Activated CD4-positive, CD25-positive, alpha-beta regulatory T cell treated with anti-CD3 and anti-CD28 coated beads, Interleukin-2, amount 50 U/mL, for 24 hours (primary cell): ENCODE results near the gene UBL7.
"Not testable (repeated sequence)": the region's sequence is repeated elsewhere in the genome, so short reads cannot be mapped to it uniquely, and the experiment has no call there.

Experiments used
- ATAC-seq, 2 donors: fragments of 150-1000 bp; cut with Tn5 transposase; one replicate each; pipeline ENCODE4 v1.10.0; 2021; ENCODE audit warnings: mild to moderate bottlenecking in 1 of 2, moderate library complexity in 1 of 2

UBL7 gene, protein sequence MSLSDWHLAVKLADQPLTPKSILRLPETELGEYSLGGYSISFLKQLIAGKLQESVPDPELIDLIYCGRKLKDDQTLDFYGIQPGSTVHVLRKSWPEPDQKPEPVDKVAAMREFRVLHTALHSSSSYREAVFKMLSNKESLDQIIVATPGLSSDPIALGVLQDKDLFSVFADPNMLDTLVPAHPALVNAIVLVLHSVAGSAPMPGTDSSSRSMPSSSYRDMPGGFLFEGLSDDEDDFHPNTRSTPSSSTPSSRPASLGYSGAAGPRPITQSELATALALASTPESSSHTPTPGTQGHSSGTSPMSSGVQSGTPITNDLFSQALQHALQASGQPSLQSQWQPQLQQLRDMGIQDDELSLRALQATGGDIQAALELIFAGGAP

DNA sequence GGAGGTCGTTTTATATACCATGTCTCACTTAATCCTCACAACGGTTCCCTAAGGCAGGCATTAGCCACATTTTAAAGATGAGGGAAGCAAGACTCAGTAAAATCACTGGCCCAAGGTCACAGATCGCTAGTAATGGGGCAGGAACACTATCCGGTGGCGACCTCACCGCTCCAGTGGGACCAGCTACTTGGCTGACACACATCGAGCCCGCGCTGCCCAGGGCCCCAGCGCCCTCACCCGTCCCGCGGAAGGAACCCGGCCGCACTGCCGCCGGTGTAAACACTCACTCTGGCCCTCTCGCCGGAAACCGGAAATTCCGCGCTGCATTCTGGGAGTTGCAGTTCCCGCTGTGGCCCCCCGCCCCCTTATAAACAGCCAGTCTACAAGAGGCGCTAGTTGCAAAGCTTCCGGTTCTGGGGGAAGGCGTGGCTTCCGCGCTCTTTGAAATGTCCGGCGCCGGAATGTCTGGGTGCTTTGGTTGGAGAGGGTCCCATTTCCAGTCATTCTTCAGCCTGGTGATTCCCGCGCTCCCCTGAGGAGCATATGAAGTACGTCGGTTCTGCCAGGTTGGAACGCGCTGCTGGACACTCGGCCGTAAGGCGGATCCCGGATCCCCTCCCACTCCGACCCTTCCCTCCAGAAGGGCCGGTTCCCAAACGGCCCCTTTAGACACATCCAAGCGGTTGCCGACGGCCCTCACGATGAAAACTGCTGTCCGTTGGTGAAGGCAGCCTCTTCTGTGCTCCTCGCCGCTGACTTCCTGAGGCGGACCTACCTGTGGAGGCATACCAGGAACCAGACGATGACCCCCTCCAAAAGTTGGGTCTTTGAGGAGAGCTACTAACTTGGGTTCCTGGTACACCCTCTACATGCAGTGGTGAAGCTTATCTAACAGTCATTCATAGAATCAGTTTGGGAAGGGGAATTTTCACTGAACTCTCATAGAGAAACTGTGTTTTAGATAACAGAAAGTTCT, at the start of gene UBL7:
Gene UBL7, minus strand, starts transcription at position 290 of the 976 bp plus-strand sequence. CDS start 2,293 bp downstream, outside the sequence.
- peak; percentile 98 for ATAC-seq

DNA sequence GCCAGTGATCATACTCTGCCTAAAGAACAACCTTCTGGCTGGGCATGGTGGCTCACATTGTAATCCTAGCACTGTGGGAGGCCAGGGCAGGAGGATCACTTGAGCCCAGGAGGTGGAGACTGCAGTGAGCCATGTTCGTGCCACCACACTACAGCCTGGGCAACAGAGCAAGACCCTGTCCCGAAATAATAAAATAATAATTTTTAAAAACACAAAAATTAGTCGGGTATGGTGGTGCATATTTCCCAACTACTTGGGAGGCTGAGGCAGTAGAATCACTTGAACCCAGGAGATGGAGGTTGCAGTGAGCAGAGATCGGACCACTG, 45.5 kb upstream of the UBL7 start:
- ATAC-seq: no peak

DNA sequence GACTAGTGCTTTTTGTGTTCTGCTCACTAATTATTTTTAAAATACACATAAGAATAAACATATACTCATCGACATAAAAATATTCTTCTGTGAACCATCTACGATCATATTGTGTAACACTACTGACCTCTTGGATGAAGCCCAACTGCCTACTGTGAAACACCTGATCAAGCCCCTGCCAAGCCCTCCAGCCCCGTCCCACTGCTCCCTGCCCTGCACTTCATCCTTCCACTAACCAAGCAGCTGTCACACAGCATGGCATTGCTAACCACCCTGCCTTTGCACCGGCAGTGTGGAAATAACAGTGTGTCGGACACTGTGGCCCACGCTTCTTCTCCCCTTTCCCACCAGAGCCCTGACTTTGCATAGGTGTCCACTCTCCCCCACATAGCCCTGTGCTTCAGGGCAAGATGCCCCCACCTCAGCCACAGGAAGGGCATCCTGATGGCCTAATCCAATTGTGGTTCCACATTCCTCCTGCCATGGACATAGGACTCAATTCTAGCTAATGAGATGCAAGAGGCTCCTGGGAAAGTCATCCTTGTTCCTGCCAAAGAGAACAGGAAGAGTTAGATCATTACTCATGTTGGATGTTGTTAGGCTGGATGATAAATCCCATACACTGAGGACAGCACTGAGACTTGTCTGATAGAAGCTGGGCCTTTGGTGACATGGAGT, 45.0 kb upstream of the UBL7 start:
- ATAC-seq: no peak

DNA sequence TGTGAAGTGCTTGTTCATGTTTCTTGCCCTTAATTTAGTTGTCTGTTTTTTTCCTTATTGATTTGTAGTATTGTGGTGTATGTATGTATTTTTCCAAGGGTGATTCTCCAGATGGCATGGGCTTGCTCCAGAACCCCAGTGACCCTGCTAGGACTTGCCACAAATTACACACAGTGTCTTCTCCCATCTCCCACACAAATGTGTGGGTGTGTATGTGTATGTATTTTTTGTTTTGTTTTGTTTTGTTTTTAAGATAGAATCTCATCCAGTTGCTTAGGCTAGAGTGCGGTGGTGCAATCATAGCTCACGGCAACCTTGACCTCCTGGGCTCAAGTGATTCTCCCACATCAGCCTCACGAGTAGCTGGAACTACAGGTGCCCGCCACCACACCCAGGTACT, 43.9 kb upstream of the UBL7 start:
- ATAC-seq: no peak

DNA sequence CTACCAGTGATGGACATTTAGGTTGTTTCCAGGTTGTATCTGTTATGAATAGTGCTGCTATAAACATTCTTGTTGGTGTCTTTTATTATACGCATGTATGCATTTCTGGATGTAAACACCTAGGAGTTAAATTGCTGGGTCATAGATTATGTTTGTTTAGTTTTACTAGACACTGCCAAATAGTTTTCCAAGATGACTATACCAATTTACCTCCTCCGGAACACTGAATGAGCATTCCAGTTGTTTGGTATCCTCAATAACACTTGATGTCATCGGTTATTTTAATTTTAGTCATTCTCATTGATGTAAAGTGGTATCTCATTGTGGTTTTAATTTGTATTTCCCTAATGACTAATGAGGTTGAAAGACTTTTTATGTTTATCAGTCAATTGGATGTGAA, 43.5 kb upstream of the UBL7 start:
- ATAC-seq: no peak

DNA sequence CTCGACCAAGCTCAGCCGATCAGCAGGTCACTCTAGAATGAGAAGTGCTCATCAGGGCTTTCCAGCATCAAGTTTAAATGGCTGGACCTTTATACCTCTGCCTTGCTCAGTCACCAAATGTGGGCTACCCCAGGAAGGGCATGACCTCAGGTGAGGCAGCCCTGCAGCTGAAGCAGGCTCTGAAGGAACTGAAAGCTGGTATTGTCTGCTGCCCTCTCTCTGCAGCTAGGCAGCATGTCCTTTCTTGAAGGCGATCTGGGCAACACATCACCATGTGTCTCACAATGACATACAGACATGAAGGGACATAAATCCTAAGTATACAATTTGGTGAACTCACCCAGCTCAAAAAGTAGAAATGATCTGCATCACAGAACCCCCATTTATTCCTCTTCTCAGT, 41.3 kb upstream of the UBL7 start:
- no peak for ATAC-seq

DNA sequence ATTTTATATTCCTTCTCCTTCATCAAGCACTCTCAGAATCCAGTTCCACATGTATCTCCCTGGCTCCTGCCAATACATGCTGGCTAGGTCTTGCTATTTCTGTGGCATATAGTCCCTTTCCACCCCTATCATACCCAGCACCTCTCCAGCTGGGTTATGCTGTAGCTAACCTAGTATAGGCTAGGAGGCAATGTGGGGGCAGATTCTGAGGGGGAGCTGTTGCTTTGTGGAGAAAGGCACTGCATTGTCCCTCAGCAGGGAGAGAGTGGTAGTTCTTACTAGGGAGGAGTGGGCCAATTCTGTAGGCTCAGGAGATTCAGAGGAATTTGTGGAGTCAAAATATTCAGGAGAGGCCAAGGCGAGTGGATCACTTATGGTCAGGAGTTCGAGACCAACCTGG, 39.4 kb upstream of the UBL7 start:
- no peak for ATAC-seq

DNA sequence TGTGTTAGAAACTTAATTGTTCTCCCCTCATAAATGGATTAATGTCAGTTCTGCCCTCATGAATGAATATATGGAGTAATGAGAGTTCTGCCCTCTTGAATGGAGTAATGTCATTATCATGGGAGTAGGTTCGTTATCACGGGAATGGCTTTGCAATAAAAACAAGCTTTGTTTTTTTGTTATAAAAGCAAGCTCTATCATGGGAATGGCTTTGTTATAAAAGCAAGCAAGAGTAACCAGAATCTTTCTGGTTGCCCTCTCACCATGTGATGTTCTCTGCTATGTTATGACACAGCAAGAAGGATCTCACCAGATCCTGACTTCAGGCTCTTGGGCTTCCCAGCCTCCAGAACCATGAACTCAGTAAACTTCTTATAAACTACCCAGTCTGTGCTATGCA, 38.4 kb upstream of the UBL7 start:
- no peak for ATAC-seq

DNA sequence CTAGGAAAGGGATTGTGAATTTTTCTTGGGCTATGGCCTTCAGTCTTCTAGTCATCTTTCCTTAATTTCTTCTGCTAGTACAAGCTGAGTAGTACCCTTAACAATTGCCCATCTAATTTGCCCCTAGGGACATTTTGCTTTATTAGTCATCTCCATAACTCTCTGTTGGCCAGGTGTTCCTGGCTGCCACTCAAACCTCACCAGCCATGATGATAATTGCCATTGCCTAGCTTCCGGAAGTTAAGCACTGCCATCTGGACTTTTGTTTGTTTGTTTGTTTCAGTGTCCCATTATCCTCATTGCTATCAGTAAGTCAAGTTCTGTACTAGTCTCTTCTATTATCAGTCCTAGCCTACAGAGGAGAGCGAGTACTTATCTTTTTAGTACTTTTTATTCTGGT, 36.6 kb upstream of the UBL7 start:
- ATAC-seq: no peak

DNA sequence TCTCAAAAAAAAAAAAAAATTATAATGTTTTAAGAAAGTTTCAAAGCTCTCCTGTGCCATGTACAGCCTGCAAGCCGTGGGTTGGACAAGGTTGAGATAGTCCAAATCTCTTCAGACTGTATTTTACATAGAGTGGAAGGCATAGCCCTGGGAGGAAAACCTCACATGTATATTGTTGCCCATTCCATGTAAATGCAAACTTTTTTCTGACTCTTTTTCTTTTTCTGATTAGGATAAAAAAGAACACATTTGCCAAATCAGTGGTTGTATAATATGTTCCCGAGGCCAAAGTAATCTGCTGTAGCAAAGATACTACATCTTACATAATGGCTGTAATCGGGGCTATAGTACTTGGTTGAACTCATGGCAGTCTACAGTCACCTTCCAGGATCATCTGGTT, 35.7 kb upstream of the UBL7 start:
- ATAC-seq: no peak

DNA sequence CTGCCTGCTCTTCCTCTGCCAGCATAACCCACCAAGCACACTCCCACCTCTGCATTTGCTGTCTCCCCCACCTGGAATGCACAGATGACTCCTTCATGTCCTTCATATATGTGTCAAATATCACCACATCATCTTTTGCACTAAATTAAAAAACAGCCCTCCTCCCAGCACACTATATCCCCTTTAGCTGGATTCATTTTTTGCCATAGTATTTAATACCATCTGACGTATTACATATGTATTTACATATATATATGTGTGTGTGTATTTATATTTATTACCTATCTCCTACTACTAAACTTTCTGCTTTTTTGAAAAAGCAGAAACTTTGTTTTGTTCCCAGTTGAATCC, 29.4 kb upstream of the UBL7 start:
- ATAC-seq: no peak

DNA sequence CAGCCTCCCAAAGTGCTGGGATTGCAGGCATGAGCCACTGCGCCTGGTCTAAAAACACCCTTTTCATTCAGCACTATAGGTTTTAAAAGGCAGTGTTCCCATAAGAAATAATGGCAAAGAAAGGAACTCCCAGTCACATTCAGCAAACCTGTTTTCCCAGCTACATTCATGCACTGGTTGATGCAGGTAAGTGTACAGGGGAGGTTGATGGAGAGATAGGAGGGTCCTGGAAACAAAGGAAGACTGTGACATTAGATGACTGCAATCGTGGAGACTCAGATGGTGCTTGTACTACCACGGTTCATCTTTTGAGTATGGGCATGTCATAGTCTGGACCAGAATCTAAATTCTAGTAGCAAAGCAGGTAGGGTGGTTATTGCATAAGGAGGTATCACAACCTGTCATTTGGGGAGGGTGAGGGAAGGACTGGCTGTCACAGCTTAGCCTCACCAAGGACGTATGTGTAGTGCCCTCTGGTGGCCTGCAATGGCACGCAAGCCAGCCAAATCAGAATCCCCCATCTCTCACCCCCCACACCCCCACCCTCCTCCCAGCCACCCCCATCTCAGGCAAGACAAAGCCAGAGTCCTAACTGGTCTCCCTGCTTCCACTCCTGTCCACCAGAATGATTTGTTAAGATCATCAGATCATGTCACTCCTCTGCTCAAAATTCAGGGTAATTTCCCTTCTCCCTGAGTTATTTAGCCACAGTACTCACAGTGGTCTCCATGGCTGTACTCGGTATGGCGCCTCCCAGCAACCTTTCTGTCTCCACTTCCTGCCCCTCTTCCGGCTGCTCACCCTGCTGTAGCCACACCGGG, 28.8 kb upstream of the UBL7 start:
- peak; percentile 91 to 92 for ATAC-seq

DNA sequence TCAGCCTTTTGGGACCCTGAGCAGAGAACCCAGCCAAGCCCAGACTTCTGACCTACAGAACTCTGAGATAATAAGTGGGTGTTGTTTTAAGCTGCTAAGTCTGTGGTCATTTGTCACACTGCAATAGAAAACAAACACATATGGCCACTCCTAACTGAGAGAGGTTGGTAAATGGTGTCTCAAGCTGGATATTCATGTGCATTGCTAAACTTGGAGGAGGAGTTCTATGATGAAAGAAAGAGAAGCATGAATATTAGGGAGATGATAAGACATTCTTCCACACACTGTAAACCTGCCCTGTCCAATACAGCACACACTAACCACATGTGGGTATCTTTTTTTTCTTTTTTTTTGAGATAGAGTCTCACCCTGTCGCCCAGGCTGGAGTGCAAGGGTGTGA, 27.8 kb upstream of the UBL7 start:
- ATAC-seq: no peak

DNA sequence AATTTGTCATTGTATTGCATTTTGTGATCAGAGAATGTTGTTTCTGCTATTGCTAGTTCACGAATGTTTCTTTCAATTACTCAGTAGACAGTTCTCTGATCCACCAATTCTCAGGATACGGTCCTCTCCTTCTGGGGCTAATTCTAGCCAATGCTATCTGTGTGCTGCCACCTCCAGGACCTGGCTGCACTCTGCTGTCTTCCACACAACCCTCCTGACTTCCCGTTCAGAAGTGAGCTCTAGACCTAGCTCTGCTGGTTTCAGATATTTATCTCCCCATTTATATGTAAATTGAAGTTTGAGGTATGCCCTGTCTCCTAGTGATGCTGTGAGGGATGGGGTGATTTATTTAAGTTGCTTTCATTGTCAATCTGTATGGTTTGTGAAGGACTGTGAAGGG, 21.7 kb upstream of the UBL7 start:
- no peak for ATAC-seq

DNA sequence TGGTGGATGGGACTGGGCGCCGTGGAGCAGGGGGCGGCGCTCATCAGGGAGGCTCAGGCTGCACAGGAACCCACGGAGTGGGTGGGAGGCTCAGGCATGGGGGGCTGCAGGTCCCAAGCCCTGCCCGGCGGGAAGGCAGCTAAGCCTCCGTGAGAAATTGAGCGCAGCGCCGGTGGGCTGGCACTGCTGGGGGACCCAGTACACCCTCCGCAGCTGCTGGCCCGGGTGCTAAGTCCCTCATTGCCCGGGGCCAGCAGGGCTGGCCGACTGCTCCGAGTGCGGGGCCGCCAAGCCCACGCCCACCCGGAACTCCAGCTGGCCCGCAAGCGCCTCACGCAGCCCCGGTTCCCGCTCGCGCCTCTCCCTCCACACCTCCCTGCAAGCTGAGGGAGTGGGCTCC, 19.4 kb upstream of the UBL7 start:
- not testable (repeated sequence) for ATAC-seq

DNA sequence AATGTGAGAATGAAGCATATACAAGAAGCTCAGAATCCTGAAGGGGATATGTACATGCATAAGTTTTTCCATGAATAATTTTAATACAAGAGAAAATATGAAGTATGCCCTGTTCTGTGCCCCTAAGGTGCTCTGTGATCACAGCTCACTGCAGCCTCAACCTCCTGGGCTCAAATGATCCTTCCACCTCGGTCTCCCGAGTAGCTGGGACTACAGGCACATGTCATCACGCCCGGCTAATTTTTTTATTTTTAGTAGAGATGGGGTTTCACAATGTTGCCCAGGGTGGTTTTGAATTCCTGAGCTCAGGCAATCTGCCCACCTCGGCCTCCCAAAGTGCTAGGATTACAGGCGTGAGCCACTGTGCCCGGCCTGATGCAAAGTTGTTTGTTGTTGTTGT, 10.7 kb upstream of the UBL7 start:
- not testable (repeated sequence) for ATAC-seq

DNA sequence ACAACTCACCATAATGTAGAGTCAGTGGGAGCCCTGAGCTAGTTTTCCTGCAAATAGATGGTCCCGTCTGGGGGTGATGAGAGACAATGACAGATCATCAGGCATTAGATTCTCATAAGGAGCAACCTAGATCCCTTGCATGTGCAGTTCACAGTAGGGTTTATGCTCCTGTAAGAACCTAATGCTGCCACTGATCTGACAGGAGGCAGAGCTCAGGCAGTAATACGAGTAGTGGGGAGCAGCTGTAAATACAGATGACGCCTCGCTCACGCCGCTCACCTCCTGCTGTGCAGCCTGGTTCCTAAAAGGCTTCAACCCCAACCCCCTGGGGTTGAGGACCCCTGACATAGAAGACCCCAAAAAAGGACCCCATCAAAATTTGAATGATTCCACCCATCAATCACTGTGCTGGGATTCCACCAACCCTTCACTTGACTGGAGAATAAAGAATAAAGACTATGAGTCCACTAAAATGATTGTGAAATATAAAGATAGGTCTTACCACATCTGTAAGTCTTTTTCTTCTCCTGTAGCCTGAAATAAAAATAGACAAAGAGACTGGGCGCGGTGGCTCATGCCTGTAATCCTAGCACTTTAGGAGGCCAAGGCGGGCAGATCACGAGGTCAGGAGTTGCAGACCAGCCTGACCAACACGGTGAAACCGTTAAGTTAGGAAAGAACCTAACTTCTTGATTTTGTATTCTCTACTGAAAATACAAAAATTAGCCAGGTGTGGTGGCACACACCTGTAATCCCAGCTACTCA, 9.9 kb upstream of the UBL7 start:
- no peak for ATAC-seq

DNA sequence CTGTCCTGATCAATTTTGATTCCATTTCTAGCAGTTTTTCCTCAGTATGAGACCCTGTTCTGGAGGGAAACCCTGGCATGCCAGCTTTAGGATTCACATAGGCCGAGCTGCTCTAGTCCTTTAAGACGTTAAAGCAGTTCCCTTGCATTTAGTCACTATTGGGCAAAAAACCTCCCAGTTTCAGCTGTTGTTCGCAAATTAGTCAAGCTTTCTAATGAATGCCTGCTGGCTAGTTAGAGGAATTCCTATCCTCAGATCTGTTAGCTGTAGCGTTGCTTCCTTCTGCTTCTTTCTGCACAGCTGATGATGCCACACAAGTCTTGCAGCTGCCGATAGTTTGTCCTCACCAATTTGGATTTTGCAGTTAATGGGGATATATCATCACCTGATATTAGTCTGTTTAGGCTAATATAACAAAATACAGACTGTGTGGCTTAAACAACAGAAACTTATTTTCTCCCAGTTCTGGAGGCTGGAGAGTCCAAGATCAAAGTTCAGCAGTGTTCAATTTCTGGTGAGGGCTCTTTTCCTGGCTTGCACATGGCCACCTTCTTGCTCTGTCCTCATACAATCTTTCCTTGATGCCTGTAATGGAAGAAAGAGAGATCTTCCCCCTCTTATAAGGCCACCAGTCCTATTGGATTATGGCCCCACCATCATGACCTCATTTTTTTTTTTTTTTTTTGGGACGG, 7.5 kb upstream of the UBL7 start:
- ATAC-seq: no peak

DNA sequence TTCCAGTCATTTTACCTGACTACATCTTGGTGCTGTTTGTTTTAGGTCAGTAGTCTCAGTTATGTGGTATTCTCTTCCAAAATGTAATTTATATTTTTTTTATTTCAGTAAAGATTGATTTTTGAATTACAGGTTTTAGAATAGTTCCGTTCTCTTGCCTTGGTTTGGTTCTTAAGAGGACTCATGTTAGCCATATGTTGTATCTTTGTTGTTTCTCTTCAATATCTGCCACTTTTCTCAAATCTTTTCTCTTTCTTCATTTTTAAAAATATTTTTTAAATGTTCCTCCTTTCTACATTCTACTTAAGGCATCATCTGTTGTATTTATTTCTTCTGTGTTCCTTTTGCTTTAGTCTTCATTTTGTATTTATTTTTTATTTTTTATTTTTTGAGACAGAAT, 5.6 kb upstream of the UBL7 start:
- ATAC-seq: no peak

DNA sequence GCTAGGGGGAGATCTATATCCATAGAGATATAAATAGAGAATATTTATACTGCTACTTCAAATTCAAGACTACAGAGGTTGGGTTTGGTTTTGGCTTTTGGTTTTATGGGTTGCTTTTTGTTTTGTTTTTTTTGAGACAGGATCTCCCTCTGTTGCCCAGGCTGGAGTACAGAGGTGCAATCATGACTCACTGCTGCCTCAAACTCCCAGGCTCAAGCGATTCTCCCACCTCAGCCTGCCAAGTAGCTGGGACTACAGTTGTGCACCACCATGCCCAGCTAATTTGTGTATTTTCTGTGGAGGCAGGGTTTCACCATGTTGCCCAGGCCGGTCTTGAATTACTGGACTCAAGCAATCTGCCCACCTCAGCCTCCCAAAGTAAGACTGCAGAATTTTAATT, 3.9 kb upstream of the UBL7 start:
- ATAC-seq: no peak

DNA sequence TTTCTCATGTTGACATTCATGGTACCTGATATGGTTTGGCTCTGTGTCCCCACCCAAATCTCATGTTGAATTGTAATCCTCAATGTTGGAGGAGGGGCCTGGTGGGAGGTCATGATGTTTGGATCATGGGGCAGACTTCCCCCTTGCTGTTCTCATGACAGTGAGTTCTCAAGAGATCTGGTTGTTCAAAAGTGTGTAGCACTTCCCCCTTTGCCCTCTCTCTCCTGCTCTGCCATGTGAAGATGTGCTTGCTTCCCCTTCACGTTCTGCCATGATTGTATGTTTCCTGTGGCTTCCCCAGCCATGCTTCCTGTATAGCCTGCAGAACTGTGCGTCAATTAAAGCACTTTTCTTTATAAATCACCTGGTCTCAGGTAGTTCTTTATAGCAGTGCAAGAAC, 3.3 kb upstream of the UBL7 start:
- no peak for ATAC-seq
